ENCODE results near the gene NRSN2.
"Not testable (repeated sequence)": the region's sequence is repeated elsewhere in the genome, so short reads cannot be mapped to it uniquely, and the experiment has no call there.

NRSN2 gene

GRCh38 chr20:375265-375889 lies 28.5 kb downstream of the NRSN2 start:
- no peak for DNase-seq

- no peak for DNase-seq
Observed at GRCh38 chr20:376089-376488, 29.2 kb downstream of the NRSN2 start.

GRCh38 chr20:376750-377149 lies 29.8 kb downstream of the NRSN2 start:
- no peak for DNase-seq

- not testable (repeated sequence) for DNase-seq
Observed at GRCh38 chr20:377578-377977, 30.7 kb downstream of the NRSN2 start.

DNA sequence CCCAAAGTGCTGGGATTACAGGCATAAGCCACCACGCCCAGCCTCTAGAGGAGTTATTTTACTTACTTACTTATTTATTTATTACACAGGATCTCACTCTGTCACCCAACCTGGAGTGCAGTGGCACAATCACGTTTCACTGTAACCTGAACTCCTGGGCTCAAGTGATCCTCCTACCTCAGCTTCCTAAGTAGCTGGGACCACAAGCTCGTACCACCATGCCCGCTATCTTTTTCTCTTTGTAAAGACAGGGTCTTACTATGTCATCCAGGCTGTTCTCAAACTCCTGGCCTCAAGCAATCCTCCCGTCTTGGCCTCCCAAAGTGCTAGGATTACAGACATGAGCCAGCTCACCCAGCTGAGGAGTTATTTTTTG lies 32.0 kb downstream of the NRSN2 start:
- DNase-seq, result no peak

DNA sequence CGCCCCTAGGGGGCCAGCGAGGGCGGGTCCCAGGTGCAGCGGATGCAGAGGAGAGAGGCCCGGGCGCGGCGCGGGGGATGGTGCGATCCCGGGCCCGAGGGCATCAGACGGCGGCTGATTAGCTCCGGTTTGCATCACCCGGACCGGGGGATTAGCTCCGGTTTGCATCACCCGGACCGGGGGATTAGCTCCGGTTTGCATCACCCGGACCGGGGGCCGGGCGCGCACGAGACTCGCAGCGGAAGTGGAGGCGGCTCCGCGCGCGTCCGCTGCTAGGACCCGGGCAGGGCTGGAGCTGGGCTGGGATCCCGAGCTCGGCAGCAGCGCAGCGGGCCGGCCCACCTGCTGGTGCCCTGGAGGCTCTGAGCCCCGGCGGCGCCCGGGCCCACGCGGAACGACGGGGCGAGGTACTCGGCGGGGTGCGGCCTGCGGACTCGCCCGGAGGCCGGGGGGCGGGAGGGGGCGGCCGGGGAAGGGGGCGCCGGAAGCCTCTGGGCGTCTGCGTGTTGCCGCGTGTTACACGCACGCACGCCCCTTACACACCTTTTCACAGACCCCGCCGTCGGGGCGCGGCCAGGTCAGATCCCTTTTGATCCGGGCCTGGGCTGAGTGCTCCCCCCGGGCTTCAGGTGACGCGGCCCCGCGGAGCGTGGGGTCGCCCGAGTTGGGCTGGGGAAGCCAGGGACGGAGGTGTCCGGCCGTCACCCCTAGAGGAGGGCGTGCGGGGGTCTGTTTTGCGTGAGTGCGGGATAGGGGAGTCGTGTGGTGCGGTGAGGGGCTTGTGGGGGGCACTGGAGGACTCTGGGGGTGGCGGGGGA lies 34.1 kb downstream of the NRSN2 start:
- peak; percentile 15 to 83 (median 32) for DNase-seq

DNA sequence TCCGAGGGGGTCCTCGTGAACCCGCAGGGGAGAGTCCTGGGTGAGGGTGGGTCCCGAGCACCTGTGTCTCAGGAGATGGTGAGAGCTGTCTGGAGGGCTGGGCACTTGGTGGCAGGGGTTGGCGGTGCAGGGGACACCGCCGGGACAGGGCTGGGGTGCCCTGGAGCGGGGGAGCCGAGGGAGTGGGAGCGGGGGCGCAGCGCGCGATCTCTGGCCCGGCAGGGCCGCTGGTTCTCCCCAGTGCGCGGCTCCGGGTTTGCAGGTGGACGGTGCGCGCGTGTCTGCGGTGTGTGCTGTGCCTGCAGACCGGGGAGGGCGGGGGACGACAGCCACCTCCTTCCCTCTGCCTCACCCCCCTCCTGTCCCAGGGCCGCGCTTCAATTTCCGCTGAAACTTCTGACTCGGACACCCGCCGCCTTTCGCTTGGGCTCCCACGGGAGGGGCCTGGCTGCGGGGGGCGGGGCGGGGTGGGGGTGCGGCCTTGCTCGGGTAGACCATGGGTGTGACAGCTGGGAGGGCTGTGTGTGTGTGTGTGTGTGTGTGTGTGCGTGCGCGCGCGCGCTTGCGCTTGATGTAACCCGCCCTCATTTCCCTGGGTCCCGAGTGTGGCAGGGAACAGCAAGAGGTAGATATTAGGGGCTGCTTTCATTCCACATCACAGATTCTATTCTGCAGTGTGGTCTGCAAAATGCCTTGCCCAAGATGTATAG lies 34.8 kb downstream of the NRSN2 start:
- DNase-seq, result peak; percentile 46 to 89 (median 52)

DNA sequence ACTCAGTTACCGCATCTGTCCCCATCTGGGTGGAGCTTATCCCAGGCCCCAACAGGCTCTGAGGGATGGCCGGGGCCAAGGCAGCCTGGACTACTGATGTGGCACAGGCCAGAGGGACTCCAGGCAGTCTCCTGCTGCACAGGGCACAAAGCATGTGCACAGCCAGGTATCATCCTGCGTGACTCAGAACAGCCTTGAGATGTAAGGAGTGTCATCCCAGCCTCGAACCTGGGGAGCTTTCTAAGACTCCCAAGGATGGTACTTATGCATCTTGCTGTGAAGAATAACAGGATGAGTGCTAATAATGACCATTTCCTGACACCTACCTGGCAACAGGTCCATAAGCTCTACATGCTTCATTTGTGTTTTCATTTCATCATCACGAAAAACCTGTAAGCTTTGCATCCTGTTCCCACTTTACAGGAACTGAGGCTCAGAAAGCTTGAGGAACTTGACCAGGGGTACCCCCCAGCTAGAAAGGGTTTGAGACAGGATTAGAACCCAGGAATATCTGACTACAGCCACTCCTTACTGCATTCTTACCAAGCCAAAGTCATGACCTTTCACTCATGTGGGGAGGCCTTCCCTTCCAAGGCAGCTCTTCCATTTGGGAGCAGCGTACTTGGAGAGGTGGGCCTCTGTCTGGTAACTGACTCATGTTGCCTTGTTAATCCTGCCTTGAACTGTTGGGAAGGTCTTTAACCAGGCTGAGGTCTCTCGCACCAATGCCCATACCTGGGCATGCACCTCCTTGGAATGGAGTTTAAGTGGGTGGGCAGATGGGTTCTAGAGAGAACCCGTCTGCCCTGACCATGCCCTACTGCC lies 35.6 kb downstream of the NRSN2 start:
- no peak for DNase-seq

- no peak for DNase-seq
Observed at GRCh38 chr20:383889-384288, 37.0 kb downstream of the NRSN2 start.

GRCh38 chr20:384723-385122 lies 37.8 kb downstream of the NRSN2 start:
- no peak for DNase-seq

DNA sequence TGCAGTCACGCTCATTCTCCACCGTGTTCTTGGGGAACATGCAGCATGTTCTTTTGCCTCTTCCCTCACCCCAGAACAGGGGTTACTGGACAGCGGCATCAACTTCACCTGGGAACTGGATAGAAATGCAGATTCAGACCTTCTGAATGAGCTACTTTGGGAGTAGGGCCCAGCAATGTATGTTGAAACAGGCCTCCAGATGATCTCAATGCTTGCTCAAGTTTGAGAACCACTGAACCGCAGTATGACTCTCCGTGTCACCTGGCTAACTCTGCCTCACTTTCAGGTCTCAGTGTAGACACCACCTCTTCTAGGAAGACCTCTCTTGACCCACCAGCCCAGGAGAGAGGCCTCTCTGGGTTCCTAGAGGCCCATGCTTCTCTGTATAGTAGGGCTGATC lies 38.5 kb downstream of the NRSN2 start:
- DNase-seq, result no peak

DNA sequence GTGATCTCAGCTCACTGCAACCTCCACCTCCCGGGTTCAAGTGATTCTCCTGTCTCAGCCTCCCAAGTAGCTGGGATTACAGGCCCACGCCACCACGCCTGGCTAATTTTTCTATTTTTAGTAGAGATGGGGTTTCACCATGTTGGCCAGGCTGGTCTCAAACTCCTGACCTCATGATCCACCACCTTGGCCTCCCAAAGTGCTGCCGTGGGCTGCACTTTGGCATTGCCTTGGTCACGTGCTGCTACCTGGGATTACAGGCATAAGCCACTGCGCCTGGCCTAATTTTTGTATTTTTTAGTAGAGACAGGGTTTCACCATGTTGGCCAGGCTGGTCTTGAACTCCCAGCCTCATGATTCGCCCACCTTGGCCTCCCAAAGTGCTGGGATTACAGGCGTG lies 39.7 kb downstream of the NRSN2 start:
- DNase-seq, result not testable (repeated sequence)

DNA sequence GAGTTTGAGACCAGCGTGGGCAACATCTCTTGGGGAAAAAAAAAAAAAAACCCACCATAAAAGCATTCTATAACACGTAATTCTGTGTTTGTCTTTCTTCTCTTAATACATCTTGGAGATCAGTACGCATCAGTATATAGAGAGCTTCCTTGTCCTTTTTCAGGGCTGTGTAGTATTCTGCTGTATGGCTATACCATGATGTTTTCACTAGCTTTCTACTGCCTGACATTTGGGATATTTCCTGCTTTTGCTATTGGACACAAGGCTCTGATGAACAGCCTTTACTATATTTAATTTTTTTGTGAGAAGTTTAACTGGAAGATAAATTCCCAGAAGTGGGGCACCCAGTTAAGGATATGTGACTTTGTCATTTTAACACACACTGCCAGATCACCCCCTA lies 40.6 kb downstream of the NRSN2 start:
- no peak for DNase-seq

DNA sequence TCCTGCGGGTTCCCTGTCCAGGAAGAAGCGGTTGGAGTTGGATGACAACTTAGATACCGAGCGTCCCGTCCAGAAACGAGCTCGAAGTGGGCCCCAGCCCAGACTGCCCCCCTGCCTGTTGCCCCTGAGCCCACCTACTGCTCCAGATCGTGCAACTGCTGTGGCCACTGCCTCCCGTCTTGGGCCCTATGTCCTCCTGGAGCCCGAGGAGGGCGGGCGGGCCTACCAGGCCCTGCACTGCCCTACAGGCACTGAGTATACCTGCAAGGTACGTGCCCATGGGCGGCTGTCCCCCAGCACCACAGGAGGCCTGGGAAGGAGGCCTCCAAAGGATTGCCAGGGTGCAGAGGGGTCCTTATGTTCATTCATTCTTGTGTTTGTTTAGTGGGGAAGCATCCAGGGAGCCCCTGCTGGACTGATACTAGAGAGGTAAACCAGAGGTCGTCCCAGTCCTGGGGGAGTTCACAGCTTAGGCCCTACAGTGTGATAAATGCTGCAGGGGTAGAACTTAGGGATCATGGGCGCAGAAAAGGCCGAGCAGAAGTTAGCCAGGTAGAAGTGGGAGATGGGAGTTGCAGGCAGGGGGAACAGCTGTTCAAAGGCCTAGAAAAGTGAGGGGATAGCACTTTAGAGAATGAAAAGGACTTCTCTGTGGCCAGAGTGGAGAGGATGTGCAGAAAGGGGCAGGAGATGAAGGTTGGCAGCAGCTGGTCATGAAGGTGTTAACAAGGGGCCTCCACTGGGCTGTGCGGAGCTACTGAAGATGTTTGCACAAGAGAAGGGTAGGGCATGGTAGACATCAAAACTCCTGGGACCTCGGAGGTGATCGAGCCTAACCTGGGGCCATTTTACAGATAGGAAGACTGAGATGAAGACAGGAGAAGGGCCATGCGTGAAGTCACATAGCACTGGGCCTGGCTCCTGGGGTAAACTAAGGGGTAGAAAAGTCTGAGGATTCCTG lies 41.4 kb downstream of the NRSN2 start:
- DNase-seq, result no peak

DNA sequence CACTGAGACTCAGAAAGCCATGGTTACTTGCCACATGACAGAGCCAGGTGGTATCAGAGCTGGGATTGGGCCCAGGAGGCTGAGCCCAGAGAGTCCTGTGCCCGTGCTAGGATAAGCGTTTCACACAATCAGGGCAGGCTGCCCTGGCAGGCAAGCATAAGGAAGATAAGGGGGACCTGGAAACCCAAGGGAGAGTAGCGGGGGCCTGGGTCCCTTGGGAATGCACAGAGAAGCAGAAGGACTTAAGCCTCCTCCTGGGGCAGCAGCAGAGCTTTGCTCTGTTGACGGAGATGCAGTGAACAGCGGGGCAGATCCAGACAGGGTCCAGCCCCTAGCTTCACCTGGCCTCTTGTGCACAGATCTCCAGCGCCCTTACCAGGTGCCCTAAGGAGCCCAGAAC lies 42.3 kb downstream of the NRSN2 start:
- DNase-seq, result no peak

- no peak for DNase-seq
Observed at GRCh38 chr20:391041-391711, 44.3 kb downstream of the NRSN2 start.

GRCh38 chr20:393296-393695 lies 46.4 kb downstream of the NRSN2 start:
- DNase-seq, result not testable (repeated sequence)

DNA sequence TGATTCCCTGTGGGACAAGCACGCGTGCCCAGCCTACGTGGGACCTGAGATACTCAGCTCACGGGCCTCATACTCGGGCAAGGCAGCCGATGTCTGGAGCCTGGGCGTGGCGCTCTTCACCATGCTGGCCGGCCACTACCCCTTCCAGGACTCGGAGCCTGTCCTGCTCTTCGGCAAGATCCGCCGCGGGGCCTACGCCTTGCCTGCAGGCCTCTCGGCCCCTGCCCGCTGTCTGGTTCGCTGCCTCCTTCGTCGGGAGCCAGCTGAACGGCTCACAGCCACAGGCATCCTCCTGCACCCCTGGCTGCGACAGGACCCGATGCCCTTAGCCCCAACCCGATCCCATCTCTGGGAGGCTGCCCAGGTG lies 49.3 kb downstream of the NRSN2 start:
- DNase-seq, result no peak

DNA sequence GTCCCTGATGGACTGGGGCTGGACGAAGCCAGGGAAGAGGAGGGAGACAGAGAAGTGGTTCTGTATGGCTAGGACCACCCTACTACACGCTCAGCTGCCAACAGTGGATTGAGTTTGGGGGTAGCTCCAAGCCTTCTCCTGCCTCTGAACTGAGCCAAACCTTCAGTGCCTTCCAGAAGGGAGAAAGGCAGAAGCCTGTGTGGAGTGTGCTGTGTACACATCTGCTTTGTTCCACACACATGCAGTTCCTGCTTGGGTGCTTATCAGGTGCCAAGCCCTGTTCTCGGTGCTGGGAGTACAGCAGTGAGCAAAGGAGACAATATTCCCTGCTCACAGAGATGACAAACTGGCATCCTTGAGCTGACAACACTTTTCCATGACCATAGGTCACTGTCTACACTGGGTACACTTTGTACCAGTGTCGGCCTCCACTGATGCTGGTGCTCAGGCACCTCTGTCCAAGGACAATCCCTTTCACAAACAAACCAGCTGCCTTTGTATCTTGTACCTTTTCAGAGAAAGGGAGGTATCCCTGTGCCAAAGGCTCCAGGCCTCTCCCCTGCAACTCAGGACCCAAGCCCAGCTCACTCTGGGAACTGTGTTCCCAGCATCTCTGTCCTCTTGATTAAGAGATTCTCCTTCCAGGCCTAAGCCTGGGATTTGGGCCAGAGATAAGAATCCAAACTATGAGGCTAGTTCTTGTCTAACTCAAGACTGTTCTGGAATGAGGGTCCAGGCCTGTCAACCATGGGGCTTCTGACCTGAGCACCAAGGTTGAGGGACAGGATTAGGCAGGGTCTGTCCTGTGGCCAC lies 49.9 kb downstream of the NRSN2 start:
- no peak for DNase-seq

Data from T-helper 1 cell (primary cell).